NCI-H748 treated with DMSO at 0.1 percent for 48 hours (cell line): ENCODE results near the gene ARHGEF17.

Experiments
- DNase-seq: peaks from one replicate; lab custom pipeline; 2025; lab: John Stamatoyannopoulos, UW

Gene ARHGEF17

GRCh38 chr11:73333173-73333572 is 25.1 kb downstream of the ARHGEF17 start:
- DNase-seq, result no peak

GRCh38 chr11:73333640-73334383 is 25.7 kb downstream of the ARHGEF17 start:
- DNase-seq, result no peak

GRCh38 chr11:73334384-73335203 is 26.5 kb downstream of the ARHGEF17 start:
- no peak for DNase-seq

GRCh38 chr11:73335204-73335923 is 27.3 kb downstream of the ARHGEF17 start:
- DNase-seq, result peak; percentile 61

GRCh38 chr11:73337846-73338245 is 29.8 kb downstream of the ARHGEF17 start:
- no peak for DNase-seq

GRCh38 chr11:73338279-73338678 is 30.2 kb downstream of the ARHGEF17 start:
- DNase-seq, result no peak

- no peak for DNase-seq
Observed at GRCh38 chr11:73340164-73340563, 32.1 kb downstream of the ARHGEF17 start.

GRCh38 chr11:73342633-73343032 is 34.6 kb downstream of the ARHGEF17 start:
- peak; percentile 25 for DNase-seq

- DNase-seq, result no peak
Observed at GRCh38 chr11:73343076-73343873, 35.2 kb downstream of the ARHGEF17 start.

- no peak for DNase-seq
Observed at GRCh38 chr11:73344191-73344607, 36.1 kb downstream of the ARHGEF17 start.

GRCh38 chr11:73345481-73346160 is 37.5 kb downstream of the ARHGEF17 start:
- DNase-seq, result no peak

- DNase-seq, result no peak
Observed at GRCh38 chr11:73346186-73346935, 38.3 kb downstream of the ARHGEF17 start.

GRCh38 chr11:73347067-73347466 is 39.0 kb downstream of the ARHGEF17 start:
- DNase-seq, result no peak

GRCh38 chr11:73348838-73349237 is 40.8 kb downstream of the ARHGEF17 start:
- no peak for DNase-seq

- no peak for DNase-seq
Observed at GRCh38 chr11:73349633-73350032, 41.6 kb downstream of the ARHGEF17 start.

GRCh38 chr11:73350908-73351636 is 43.0 kb downstream of the ARHGEF17 start:
- peak; percentile 65 for DNase-seq

GRCh38 chr11:73353422-73353821 is 45.3 kb downstream of the ARHGEF17 start:
- no peak for DNase-seq

- DNase-seq, result no peak
Observed at GRCh38 chr11:73355109-73355508, 47.0 kb downstream of the ARHGEF17 start.

- DNase-seq, result no peak
Observed at GRCh38 chr11:73356979-73357860, 49.1 kb downstream of the ARHGEF17 start.
